Omental fat pad (tissue), 4 donors: Measurements from ENCODE around the gene DLG2. TPM values are rescaled to one million over a fixed set of nuclear protein-coding genes. Genes with fewer than 3 reads are reported as not detected.

Experiments
- ATAC-seq: fragments of 150-250 bp; one replicate; pipeline ENCODE4 v1.9.1; 2016; ENCODE audit warnings: mild to moderate bottlenecking, moderate library complexity; ENCODE audit not compliant: low FRiP score
- DNase-seq: peaks from one replicate; pipeline ENCODE4 v3.0.0-alpha.2; 2019; ENCODE audit warnings: low spot score
- CTCF ChIP-seq, 3 donors: fragments of 450-650 bp; IDR thresholded peaks; one replicate each; pipeline ENCODE4 v1.5.1; 2016 to 2017; ENCODE audit warnings: antibody characterized with exemption in 3 of 3, mild to moderate bottlenecking in 3 of 3, moderate library complexity in 2 of 3
- total RNA-seq, 4 donors: library from RNA; depleted of rRNA; stranded (reverse); fragments of >200 nt; gene quantifications; one replicate each; pipeline ENCODE4 v1.1.0, GENCODE V29; 2016

Gene DLG2
- total RNA-seq, 4 donors from 2014 or later, result 4.8 to 13.2 (median 8.1) TPM

- no peak for DNase-seq
- ATAC-seq, result no peak
- TF ChIP-seq CTCF (IDR thresholded peaks at IDR 0.05), result no peak
These were observed 537.5 kb downstream of the DLG2 start for GRCh38 chr11:85089654-85090053.

GRCh38 chr11:85088286-85088685 is 538.9 kb downstream of the DLG2 start:
- DNase-seq (no peak), ATAC-seq (no peak)
- TF ChIP-seq CTCF (IDR thresholded peaks at IDR 0.05), result no peak

- no peak for TF ChIP-seq CTCF (IDR thresholded peaks at IDR 0.05)
- ATAC-seq, result no peak
- DNase-seq, result no peak
These were observed 540.5 kb downstream of the DLG2 start for GRCh38 chr11:85086504-85087284.

GRCh38 chr11:85076535-85077330 is 550.4 kb downstream of the DLG2 start:
- TF ChIP-seq CTCF (IDR thresholded peaks at IDR 0.05), result no peak
- no peak for ATAC-seq
- DNase-seq, result no peak

GRCh38 chr11:85062659-85063058 is 564.5 kb downstream of the DLG2 start:
- no peak for TF ChIP-seq CTCF (IDR thresholded peaks at IDR 0.05)
- no peak for ATAC-seq
- DNase-seq, result no peak

- DNase-seq (no peak), ATAC-seq (no peak)
- TF ChIP-seq CTCF (IDR thresholded peaks at IDR 0.05), result no peak
These were observed 574.5 kb downstream of the DLG2 start for GRCh38 chr11:85052636-85053035.
